Right hindlimb (tissue), 1 donor: ENCODE measurements around the gene NIM1K.
"Not testable (repeated sequence)": the region's sequence is repeated elsewhere in the genome, so short reads cannot be mapped to it uniquely, and the experiment has no call there.

Experiments
- DNase-seq: peaks from one replicate; pipeline ENCODE4 v3.0.0-alpha.2; 2018

NIM1K gene

DNA sequence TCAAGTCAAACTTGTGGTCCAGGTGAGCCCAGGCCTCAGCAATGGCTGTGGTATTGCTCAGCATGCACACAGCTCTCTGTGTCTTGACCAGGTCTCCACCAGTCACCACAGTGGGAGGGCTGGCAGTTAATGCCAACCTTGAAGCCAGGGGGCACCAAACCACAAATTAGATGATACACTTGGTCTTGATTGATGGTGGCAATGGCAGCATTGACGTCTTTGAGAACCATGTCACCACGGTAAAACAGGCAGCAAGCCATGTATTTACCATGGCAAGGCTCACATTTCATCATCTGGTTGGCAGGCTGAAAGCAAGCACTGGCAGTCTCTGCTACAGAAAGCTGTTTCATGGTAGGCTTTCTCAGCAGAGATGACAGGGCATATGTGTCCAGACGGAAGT, 40.0 kb downstream of the NIM1K start:
- DNase-seq, result no peak

DNA sequence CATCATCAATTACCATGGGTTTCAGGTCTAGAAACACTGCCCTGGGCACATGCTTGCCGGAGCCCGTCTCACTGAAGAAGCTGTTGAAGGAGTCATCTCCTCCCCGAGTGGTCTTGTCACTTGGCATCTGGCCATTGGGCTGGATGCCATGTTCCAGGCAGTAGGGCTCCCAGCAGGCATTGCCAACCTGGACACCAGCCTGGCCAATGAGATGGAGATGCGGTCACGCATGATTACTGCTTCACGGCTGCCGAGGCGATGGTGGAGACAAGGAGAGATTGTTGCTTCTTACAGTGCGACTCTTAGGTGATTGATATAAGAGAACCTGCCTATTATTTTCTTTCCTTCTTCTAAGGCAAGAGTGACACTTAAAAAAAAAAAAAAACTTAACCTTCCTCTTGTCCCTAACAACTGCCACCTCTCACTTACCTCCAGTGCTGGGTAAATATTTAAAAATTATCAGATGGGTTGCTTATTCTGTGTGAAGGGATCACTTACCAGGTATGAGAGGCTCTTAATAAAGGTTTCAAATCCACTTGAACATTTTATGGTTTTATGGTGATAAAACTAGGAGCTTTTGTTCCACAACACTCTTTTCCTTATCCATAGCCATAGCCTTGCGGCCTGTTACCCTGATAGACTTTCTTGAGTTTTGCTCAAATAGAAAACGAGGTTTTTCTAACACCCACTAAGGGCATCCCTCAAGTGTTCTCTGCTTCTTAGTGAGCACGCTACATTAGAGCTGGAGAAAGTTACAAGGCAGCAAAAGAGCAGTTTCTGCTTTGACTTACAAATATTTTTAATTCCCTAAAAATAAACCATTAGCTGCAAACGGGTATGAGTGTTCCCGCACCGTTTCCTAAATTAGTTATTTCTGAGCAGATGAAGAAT, 41.2 kb downstream of the NIM1K start:
- DNase-seq, result no peak

DNA sequence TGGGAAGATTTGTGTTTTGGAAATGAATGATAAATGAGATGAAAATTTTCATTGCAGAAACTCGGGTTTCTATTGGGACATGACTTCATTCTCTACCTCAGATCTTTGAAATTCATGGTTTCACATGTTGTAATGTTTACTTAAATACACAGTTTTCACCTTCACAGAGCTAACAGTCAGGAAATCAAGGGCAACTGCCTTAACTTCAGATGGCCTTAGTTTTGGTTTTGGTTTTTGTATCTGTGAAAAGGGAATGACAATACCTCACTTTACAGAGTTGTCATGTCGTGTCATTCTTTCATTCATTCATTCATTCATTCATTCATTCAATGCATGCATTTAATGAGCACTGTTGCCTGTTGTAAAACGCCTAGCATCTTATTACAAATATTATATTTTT, 41.9 kb downstream of the NIM1K start:
- no peak for DNase-seq

DNA sequence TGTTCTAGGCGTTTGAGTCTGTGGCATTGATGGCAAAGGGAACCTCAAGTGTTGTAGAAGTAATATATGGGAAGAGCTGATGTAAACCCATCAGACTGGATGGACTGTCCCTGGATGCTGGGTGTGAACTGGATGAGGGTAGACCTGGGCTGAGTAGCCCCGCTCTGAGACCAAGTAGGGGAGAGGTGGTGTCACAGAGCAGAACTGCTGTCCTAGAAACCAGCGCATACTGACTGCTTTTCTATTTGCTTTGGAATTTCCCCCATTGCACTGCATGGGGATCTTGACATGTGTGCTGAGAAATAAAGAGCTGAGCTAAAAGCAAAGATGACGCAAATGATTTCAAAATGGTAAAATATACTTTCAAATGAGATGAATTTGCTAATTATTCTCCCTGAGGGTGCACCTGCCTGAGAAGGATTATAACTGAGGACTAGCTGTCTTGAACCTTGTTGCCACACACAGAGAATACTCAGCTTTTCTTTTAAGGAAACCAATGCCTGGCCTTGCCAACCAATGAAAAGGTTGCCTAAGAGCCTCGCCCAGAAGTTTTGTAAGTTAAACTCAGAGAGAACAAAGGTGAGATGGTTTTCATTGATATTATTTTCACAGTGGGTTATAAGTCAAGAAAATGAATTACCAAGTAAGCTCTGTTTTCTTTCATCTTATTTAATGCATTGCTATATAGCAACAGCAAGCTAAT, 44.8 kb downstream of the NIM1K start:
- no peak for DNase-seq

DNA sequence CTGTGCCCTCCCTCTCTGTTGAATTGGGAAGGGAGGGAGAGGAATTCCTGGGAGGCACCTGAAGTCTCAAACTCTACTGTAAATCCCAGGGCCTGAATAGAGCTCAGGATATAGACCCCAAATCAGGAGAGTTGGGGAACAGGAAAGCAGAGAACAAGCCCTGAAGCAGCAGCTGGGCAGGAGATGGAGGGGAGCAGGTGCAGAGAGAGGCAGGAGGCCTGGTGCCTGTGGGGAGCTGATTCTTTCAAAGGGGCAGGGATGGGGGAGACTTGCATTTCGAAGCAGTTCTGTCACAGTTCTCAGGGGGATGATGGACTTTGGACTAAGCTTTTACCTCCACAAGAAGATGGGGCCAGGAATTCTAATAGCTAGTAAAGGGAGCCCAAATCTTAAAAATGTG, 50.2 kb downstream of the NIM1K start:
- DNase-seq, result no peak

DNA sequence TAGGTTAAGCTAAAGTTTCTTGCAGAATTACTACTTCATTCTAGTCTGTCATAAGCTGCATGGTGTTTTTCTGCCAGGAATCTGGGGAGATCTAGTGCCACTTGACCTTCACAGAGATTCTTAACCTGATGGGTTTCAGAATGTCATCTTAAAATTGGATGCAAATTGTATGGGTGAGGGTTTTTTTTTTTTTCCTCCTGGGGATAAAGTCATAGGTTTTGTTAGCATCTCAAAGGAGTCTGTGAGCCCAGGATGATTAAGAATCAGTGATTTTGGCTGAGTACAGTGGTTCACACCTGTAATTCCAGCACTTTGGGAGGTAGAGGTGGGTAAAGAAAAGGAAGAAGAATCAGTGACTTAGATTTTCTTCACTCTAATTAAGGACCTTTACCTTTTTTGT, 51.2 kb downstream of the NIM1K start:
- DNase-seq, result no peak

DNA sequence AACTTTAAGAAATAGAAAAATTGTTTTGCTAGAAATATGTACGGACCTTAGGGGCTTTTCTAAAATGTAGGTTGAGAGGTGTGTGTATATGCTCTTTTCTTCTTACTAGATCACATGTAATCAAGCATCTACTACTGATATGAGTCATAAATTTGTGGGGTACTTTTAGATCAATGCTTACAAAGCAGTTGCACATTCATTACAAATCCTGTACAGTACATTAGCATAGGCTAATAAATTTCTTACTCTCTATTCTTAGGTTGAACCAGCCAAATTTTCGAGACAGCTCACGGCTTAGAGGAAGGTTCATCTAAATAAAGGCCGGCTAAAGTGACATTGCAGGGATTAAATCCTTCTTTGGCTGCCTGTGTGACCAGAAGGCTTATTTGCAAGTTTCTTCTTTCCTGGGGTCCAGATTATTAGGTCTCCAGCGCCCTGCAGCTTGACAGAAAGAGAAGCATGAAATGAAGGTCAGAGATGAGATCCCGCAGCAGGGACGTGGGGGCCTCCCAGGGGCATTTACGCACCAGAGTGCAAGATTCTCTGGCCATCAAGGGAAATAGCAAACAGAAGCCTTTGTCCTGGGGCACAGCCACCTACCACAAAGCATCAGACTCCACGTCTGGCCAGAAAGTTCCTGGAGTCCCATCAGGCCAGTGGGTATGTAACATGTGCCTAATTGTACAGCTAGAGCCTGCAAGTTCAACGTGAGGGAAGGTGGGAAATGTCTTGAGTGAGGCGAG, 53.0 kb downstream of the NIM1K start:
- no peak for DNase-seq

DNA sequence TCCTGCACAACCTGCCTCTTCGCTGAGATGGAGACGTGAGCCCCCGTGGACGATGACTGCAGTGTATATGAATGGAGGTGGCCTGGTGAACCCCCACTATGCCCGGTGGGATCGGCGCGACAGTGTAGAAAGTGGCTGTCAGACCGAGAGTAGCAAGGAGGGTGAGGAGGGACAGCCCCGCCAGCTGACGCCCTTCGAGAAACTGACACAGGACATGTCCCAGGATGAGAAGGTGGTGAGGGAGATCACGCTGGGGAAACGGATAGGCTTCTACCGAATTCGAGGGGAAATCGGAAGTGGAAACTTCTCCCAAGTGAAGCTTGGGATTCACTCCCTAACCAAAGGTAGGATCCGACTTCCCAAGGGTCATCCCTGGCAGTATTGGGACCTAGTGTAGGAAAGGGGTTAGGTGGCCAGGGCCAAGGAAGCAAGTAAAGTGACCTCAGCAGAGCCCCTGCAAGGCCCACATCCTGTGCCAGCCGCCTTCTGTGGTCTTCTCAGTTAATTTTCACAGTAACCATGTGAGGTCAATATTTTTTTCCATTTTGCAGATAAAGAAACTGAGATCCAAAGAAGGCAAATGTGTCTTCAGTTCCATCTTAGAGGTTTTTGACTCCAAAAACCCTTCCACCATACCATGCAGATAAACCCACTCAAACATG, 53.8 kb downstream of the NIM1K start:
- no peak for DNase-seq

DNA sequence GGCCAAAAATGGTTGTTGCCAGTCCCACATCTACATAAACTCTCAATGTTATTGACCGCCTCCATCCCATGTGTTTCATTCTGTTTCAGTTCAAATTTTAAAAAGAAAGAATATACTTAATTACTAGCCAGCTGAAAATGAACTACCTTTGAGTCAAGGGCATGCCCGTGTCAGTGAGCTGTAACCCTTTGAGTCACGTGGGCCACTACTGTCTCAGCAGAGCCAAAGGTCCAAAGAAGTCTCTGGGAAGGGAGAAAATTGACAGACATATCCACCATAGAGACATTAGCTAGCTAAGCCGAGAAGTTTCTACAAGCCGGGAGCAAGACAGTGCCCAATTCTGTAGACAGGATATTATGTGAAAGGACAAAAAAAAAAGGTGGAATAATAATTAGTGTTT, 59.7 kb downstream of the NIM1K start:
- DNase-seq, result no peak

DNA sequence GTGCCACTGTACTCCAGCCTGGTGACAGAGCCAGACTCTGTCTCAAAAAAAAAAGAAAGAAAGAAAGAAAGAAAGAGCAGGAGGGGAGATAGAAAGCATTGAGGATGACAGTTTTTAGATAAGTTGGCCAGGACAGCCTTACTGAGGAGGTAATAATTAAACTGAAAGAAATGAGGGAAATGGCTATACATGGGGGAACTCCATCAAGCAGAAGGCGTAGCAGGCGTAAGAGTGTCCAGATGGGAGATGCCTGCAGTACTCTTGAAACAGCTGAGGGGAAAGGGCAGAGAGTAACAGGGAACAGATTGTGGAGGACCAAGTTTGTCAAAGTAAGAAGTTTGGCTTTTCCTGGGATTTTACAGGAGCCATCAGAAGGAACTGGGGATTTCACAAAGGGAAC, 63.7 kb downstream of the NIM1K start:
- no peak for DNase-seq

DNA sequence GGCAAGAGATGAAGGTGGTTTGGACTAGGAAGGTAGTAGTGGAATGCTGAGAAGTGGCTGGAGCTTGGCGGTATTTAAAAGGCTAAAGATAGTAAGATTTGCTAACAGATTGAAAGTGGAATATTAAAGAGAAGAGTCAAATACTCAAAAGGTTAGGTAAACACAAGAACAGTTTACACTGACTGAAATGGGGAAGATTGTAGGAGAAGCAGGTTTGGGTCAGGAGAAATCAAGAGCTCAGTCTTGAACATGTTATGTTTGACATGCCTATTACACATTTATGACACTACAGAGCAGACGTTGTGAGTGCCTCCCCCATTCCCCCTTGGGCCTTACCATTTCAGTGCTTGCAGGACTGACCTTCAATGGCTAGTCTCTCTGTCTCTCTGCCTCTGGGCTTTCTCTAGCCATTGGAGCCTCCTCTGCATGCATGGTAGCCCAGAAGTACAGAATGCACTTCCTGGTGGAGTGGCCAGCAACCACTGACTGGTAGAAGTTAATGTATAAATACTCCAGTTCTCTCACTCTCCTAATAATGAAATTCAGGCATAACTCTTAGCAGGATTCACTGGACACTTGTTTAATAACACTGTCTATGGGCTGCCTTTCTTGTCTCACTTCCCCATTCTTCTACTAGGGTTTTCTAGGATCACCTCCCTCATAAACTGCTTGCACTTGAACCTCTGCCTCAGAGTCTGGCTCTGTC, 64.4 kb downstream of the NIM1K start:
- no peak for DNase-seq

DNA sequence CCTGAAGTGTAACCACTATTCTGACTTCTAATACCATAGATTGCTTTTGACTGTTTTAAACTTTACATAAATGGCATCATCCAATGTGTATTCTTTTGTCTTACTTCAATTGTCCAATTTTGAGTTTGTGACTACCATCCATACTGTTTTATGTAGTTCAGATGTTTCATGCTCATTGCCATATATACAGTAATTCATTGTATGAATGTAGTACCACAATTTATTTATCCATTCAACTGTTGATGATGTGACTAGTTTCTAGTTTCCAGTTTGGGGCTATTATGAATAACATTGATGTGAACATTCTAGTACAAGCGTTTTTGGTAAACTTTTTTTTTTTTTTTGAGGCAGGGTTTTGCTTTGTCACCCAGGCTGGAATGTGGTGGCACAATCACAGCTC, 66.1 kb downstream of the NIM1K start:
- no peak for DNase-seq

DNA sequence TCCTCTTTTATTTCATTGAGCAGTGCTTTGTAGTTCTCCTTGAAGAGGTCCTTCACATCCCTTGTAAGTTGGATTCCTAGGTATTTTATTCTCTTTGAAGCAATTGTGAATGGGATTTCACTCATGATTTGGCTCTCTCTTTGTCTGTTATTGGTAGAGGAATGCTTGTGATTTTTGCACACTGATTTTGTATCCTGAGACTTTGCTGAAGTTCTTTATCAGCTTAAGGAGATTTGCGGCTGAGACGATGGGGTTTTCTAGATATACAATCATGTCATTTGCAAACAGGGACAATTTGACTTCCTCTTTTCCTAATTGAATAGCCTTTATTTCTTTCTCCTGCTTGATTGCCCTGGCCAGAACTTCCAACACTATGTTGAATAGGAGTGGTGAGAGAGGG, 70.2 kb downstream of the NIM1K start:
- DNase-seq, result not testable (repeated sequence)

DNA sequence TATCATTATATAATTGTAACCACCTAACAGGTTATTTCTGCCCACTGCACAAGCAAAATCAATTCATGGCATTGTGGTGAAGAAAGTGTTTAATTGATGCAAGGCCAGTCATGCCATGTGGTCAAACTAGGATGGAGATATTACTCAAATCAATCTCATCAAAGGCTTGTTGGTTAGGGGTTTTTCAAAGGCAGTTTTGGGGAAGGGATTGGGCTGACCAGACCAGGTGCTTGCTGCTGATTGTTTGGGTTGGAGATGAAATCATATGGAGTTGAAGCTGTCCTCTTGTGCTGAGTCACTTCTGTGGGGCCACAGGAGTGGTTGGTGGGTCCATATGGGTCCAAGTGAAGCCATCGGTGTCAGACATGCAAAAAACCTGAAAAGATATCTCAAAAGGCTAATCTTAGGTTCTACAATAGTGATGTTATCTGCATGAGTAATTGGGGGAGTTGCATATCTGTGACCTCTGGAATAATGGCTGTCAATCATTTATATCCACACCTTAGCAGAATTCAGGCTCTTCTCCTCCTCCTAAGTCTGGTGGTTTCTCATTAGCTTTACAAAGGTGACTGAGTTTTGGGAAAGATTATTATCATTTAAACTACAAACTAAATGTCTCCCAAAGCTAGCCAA, 76.3 kb downstream of the NIM1K start:
- DNase-seq, result no peak

DNA sequence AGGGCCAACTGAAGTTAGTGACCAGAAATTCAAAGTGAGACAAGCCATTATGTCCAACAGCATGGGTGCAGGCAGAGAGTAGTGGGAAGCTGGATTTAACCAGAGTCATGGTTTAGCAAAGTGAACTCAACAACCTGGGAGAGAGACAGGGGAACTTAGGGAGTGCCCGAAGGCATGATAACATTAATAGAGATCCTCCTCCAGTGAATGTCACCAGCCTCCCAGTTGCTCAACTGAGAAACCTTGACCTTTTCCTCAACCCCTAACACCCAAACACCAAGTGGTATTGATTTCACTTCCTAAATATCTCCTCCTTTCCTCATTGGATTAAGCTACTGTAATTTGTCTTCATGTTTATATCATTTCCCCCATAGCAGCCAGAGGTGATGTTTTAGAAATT, 78.6 kb downstream of the NIM1K start:
- no peak for DNase-seq

DNA sequence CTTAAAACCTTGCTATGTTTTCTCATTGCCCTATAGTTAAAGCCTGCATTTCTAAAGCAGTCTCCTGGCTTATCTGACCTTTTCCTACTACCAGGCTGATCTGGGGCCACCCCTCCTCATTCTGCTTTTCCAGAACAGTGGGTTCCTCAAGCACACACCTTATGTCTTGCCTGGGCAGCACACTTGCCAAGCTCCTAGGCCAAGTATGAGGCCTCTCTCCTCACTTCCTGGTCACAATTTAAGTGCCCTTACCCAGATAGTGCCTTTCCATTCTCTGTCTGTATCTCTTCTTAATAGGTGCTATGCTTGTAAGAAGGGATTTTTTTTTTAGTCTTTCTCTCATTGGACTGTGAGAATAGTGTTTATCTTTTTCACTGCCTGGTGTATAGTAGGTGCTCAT, 81.5 kb downstream of the NIM1K start:
- DNase-seq, result no peak

DNA sequence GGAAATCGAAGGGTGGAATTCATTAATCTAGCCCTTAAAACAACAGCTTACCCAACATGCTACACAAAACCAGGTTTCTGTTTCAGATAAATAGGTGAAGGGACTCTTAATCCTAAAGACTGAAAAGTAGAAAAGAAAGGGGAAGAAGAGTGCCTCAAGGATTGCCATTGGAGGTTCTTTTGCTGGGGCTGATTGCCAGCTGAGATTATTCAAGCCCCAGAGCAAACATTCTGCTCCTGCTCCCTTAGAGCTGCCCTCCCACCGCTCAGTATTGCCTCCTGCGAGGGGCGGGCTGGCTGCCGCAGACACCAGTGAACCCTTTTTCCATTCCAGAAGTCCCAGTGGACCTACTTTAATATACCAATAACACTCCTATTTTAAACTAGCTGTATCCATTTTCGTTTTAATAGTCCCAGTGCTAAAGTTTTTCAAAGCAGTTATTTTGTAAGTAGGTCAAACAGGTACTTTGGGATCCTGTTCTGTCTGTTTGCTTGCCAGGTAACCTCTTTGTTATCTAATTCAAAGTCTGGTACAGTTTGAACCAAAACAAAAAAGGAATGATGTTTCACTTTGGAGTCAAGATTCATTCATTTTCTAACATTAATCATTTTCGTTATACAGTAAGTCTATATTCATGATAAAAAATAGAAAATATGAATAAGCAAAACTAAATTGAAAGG, 82.5 kb downstream of the NIM1K start:
- DNase-seq, result no peak

DNA sequence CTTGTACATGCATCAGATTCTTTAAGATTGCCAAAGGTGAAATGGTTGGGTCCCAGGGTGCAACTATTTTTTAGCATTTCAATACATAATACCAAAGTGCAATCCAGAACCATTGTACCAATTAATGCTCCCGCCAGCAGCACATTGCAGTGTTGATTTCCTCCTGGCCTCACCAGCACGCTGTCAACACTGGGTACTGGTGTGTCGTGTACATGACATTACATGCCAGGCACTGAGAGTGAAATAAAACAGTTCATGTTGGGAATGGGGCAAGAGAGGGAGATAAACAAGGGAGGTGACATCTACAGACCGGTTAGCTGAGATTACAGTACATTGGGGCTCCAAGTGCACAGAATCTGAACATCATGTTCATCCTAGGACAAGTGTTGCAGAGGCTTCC, 83.4 kb downstream of the NIM1K start:
- DNase-seq, result no peak

DNA sequence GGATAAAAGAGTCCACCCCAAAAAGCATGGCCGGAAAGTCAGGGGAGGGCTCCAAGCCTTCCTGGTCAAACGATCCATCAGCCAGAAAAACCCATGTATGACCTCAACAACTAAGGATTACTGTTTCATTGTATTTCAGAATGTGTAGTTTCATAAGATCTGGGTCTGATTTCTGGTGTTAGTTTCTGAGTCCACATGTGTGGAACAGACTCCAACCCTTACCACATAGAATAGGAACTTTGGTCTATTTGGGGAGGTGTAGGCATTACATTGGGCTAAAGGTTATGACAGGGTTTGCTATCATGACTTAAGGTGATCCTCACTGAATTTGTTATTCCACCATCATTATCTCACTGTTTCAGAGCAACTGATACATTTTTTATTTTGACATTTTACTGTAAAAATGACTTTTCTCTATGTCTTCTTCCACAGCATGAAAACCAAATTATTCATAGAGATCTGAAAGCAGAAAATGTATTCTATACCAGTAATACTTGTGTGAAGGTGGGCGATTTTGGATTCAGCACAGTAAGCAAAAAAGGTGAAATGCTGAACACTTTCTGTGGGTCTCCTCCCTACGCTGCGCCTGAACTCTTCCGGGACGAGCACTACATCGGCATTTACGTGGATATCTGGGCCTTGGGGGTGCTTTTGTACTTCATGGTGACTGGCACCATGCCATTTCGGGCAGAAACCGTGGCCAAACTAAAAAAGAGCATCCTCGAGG, 87.7 kb downstream of the NIM1K start:
- DNase-seq, result no peak

DNA sequence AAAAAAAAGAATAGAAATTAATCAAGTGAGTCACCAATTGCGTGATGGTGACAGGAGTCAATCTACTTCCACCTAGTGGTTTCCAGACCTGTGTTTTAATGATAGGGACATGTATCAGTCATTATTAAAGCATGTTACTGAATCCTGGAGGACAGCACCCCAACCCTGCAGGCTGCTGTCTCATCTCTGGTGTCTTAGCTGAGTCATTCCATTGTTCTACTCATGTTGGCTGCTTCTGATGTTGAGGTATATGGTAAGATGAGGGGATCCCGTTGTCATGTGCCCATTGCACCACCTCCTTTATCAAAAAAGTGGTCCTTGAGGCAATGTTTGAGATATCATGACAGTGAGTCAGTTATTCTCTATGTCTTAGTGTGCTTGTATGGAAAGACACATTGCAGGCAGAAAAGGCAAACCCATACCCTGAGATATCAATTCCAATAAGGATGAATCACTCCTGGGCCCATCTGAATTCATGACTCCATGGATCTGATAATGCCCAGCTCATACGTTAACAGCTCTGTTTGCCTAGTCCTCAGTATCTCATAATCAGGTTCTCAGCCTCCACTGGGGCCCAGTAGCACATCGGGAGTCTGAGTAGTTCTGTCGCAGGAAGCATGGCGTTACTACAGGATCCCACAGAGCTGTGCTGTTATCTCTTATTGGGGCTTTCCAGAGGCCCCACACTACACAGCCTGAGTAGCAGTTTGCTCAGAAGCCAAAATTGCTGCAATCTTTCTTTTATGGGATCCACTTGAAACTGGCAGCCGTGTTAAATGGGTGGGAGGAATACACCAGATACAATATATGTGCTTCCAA, 90.0 kb downstream of the NIM1K start:
- no peak for DNase-seq
